ENCODE results near the gene PIGW.

Gene PIGW

GRCh38 chr17:36545465-36546417 is 11.0 kb downstream of the PIGW start:
- DNase-seq: peak; percentile 98

- no peak for DNase-seq
Measured at GRCh38 chr17:36546418-36547093, 11.8 kb downstream of the PIGW start.

DNA sequence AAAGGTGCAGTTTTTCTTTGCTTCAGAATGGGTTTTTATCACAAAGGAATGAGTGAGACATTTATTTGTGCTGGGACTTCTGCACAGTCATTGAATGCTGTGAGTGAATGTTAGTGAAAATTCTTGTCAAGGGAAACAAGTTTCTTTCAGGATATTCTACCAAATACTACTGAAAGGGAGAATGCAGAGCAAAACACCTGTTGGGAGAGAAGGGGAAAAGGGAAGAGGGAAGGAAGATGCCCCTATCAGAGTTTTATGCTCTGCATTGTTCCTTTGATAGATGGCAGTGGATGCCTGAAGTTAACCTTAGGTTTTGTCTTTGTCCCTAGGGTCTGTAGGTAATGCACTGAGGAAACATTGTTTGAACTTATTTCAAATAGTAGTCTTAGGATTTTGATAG is 13.0 kb downstream of the PIGW start:
- no peak for DNase-seq

DNA sequence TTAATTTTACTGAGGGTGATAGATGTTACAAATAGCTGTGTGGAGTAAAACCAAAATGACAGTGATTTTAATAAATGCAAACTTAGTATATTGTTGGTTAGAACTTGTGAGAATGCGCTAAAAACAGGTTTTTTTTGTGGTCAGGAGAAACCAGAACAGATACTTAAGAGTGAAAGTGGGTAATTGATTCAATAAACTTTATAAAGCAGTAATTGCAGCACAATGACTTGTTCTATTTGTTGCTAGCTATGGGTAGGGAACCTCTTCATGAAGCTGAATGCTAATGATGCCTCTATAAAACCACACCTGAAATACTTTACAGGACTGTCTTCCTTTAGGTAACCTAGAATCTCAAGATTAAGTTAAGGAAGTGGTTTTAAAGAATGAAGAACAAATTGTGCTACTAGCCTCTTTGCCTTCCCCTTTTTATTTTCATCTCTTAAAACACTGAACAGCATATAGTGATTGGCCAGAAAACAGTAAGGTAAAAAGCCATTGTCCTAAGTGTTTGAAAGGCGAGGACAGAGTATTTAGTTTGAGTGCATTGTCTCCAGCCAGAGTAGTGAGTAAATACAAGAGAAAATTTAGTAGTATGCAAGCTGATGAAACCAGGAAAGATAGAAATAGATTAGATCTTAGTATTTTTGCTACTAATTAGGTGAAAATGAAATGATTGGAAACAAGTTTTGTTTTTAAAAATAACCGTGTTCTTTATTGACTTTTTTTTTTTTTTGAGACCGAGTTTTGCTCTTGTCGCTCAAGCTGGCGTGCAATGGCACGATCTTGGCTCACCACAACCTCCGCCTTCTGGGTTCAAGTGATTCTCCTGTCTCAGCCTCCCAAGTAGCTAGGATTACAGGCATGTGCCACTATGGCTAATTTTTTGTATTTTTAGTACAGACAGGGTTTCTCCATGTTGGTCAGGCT is 16.0 kb downstream of the PIGW start:
- DNase-seq: no peak

DNA sequence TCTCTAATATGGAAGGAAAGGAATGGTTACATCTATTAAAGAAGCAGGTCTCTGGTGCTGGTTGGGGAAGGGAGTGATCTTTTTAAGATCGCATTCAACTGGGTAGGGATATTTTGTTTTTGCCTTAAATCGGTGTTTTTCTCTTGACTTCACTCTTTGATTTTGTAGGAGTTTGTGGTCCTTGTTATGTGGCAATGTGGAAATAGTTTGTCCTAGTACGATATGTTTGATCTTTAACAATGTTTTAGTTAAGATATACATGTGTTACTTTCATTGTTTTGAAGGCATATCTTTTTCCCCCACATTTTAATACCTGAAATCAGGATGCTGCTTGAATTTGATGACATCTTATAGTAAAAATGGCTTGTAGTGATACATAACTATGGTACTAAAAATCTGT is 18.7 kb downstream of the PIGW start:
- DNase-seq: no peak

DNA sequence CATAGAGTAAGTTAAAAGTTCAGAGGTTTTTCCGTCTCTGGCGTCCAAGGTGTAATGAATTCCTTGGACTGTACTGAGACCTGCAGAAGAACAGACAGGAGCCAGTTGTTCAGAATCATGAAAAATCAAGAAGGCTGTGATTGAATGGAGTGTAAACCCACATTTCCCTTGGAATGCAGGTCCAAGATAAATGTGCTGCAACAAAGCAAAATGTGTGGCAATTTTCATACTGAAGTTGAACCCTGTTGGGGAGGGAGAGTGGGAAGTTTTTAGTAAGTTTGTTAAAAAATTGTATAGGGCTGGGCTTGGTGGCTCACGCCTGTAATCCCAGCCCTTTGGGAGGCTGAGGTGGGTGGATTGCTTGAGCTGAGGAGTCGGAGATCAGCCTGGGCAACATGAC is 31.3 kb downstream of the PIGW start:
- DNase-seq: no peak

DNA sequence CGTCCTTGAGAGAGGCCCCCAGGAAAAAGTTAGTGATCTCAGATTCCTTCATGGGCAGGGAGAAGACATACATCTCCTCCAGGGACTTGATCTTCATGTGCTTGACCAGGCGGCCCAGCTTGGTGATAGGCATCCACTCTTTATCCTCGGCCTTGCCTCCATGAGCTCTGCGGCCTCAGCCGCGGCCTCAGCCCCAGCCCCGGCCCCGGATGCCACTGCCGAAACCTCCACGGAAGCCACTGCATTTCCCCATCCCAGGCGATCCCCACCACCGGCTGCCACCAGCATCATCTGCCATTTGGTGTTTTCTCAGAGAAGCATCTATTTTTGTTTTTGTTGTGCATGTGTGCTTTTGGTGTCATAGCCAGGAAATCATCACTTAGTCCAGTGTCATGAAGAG is 40.2 kb downstream of the PIGW start:
- no peak for DNase-seq

GRCh38 chr17:36576793-36577192 is 42.0 kb downstream of the PIGW start:
- DNase-seq: no peak

DNA sequence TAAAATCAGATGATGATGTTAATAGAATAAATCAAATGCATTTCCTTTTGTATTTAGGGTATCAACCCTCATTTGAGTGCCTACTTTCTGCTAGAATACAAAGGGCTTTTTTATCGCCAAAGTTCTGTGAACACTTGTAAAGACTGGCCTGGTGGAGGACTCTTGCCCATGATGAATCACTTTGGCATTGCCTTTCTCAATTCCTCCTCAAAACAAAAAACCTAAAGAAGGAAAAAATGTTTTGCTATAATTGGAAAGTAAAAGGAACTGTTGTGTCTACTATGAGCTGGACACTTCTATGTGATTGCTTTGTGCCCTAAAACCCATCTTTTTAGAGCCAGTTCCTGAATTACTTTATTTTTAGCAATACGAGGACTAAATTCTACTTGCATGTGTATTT is 43.9 kb downstream of the PIGW start:
- DNase-seq: no peak

GRCh38 chr17:36583787-36584186 is 49.0 kb downstream of the PIGW start:
- DNase-seq: no peak

DNA sequence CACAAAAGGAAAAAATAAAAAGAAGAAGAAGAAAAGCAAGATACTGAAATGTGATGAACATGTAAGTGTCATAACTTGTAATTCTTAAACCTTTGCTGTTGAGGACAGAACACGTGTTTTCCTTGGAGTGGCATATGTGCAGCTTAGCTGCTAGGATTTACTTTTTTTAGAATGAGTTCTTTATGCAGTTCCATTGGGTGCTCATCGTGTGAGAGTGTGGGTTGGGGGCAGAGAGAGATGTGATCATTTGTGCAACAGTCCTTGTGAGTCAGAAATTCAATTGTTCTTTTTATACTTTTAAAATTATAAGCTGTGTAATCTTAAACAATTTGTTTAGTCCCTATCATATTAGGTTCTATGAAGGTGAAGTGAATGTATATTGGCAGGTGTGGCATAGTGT is 51.4 kb downstream of the PIGW start:
- DNase-seq: no peak
